Neutrophil (primary cell): ENCODE results near the gene ARHGAP4.

Experiments used
- H3K27ac ChIP-seq: fragments of 200-600 bp; sonication (generic); 2 replicates; pipeline ENCODE4 v1.5.1; 2016; ENCODE audit warnings: mild to moderate bottlenecking, moderate library complexity
- H3K27me3 ChIP-seq: fragments of 200-600 bp; sonication (generic); 2 replicates; pipeline ENCODE4 v1.6.0; 2016; ENCODE audit warnings: mild to moderate bottlenecking
- H3K36me3 ChIP-seq: fragments of 200-600 bp; sonication (generic); 2 replicates; pipeline ENCODE4 v1.5.1; 2017
- H3K4me1 ChIP-seq, 2 experiments: fragments of 200-600 bp in 1 of 2; sonication (generic) in 1 of 2; 1 replicate in 1 of 2; 2 replicates in 1 of 2; pipeline versions ENCODE4 v1.5.1 to v1.6.1; 2013 to 2016; ENCODE audit warnings: low read depth in 1 of 2, low read length in 1 of 2, mild to moderate bottlenecking in 1 of 2, moderate library complexity in 1 of 2; ENCODE audit not compliant: control insufficient read depth in 1 of 2, insufficient read depth in 1 of 2
- H3K4me3 ChIP-seq, 2 experiments: fragments of 200-600 bp in 1 of 2; sonication (generic) in 1 of 2; 1 replicate in 1 of 2; 2 replicates in 1 of 2; pipeline ENCODE4 v1.5.1; 2013 to 2016; ENCODE audit warnings: low read depth in 1 of 2, low read length in 1 of 2, mild to moderate bottlenecking in 1 of 2, moderate library complexity in 1 of 2
- H3K9me3 ChIP-seq: fragments of 200-600 bp; sonication (generic); 2 replicates; pipeline ENCODE4 v1.5.1; 2016
- CTCF ChIP-seq: fragments of 200-600 bp; sonication (generic); IDR thresholded peaks from 2 replicates; pipeline ENCODE4 v1.5.1; 2016; ENCODE audit warnings: antibody characterized with exemption

ARHGAP4 gene

GRCh38 chrX:153903991-153904957, 21.8 kb downstream of the ARHGAP4 start, which contains the start of gene AVPR2:
Gene AVPR2, plus strand, starts transcription at chrX:153904673. Its CDS starts 473 bp downstream, at chrX:153905146.
- Histone ChIP-seq H3K4me3 (peak within 1 kb of the TSS in 1 of 2 experiments; percentile 3), H3K27me3 (no peaks in the 10 kb centered on the region), H3K4me1 (peaks cover 34 to 40% of the 10 kb centered on the region in 2 experiments), H3K9me3 (no peaks in the 10 kb centered on the region), H3K36me3 (peaks cover 32% of the 10 kb centered on the region), H3K27ac (peak within 1 kb of the TSS; percentile 58)
- no peak for TF ChIP-seq CTCF

GRCh38 chrX:153903238-153903980, 22.7 kb downstream of the ARHGAP4 start:
- H3K4me1 ChIP-seq, result peaks cover 34 to 40% of the 10 kb centered on the region in 2 experiments
- peak overlapping the region; percentile 58 for H3K27ac ChIP-seq
- no peak overlapping the region for H3K4me3 ChIP-seq
- H3K9me3 ChIP-seq, result no peaks in the 10 kb centered on the region
- no peaks in the 10 kb centered on the region for H3K27me3 ChIP-seq
- H3K36me3 ChIP-seq, result peaks cover 23% of the 10 kb centered on the region
- no peak for TF ChIP-seq CTCF

GRCh38 chrX:153902385-153902784, 23.7 kb downstream of the ARHGAP4 start:
- TF ChIP-seq CTCF, result no peak
- Histone ChIP-seq H3K4me3 (no peak overlapping the region), H3K4me1 (peaks cover 34 to 40% of the 10 kb centered on the region in 2 experiments), H3K27me3 (no peaks in the 10 kb centered on the region), H3K27ac (no peak overlapping the region), H3K9me3 (no peaks in the 10 kb centered on the region), H3K36me3 (peaks cover 13% of the 10 kb centered on the region)

GRCh38 chrX:153901753-153902140, 24.3 kb downstream of the ARHGAP4 start:
- Histone ChIP-seq H3K4me3 (no peak overlapping the region), H3K27me3 (no peaks in the 10 kb centered on the region), H3K4me1 (peaks cover 34 to 40% of the 10 kb centered on the region in 2 experiments)

More at GRCh38 chrX:153901753-153902140, 24.3 kb downstream of the ARHGAP4 start:
- Histone ChIP-seq H3K27ac (no peak overlapping the region), H3K36me3 (peaks cover 7% of the 10 kb centered on the region), H3K9me3 (no peaks in the 10 kb centered on the region)
- no peak for TF ChIP-seq CTCF
